Ishikawa (cell line): ENCODE measurements around the gene RYR3.

Source experiments
- CEBPB ChIP-seq: IDR thresholded peaks from 2 replicates; pipeline ENCODE4 v1.6.1; 2012
- CREB1 ChIP-seq: IDR thresholded peaks from 2 replicates; pipeline ENCODE4 v1.6.1; 2012; ENCODE audit warnings: low read depth
- EGR1 ChIP-seq: IDR thresholded peaks from 2 replicates; pipeline ENCODE4 v1.6.1; 2012
- EP300 ChIP-seq: IDR thresholded peaks from 2 replicates; pipeline ENCODE4 v1.6.1; 2012; ENCODE audit warnings: borderline replicate concordance
- FOXM1 ChIP-seq: IDR thresholded peaks from 2 replicates; pipeline ENCODE4 v1.6.1; 2012; ENCODE audit warnings: low read depth, borderline replicate concordance
- MAX ChIP-seq: IDR thresholded peaks from 2 replicates; pipeline ENCODE4 v1.6.1; 2012
- NFIC ChIP-seq: IDR thresholded peaks from 2 replicates; pipeline ENCODE4 v1.6.1; 2012
- RAD21 ChIP-seq: IDR thresholded peaks from 2 replicates; pipeline ENCODE4 v1.6.1; 2012; ENCODE audit warnings: low read depth
- REST ChIP-seq: IDR thresholded peaks from 2 replicates; pipeline ENCODE4 v1.6.1; 2012; ENCODE audit warnings: low read depth, mild to moderate bottlenecking
- TAF1 ChIP-seq: IDR thresholded peaks from 2 replicates; pipeline ENCODE4 v1.6.1; 2012; ENCODE audit warnings: low read depth, mild to moderate bottlenecking
- TCF12 ChIP-seq: IDR thresholded peaks from 2 replicates; pipeline ENCODE4 v1.6.1; 2012; ENCODE audit warnings: low read depth
- TEAD4 ChIP-seq: IDR thresholded peaks from 2 replicates; pipeline ENCODE4 v1.6.1; 2012
- USF1 ChIP-seq: IDR thresholded peaks from 2 replicates; pipeline ENCODE4 v1.6.1; 2012
- YY1 ChIP-seq: IDR thresholded peaks from 2 replicates; pipeline ENCODE4 v1.6.1; 2012; ENCODE audit warnings: low read depth
- ZBTB7A ChIP-seq: IDR thresholded peaks from 2 replicates; pipeline ENCODE4 v1.6.1; 2012; ENCODE audit warnings: low read depth

RYR3 gene

GRCh38 chr15:33330931-33331330, 20.2 kb downstream of the RYR3 start:
- TF ChIP-seq RAD21 (no peak), CREB1 (no peak), MAX (no peak), ZBTB7A (no peak), EP300 (no peak)

GRCh38 chr15:33341953-33342352, 31.2 kb downstream of the RYR3 start:
- TF ChIP-seq EP300 (no peak), NFIC (no peak), TCF12 (no peak), RAD21 (no peak), USF1 (no peak), ZBTB7A (no peak), TAF1 (no peak), REST (no peak), MAX (no peak), CREB1 (no peak), FOXM1 (no peak), TEAD4 (no peak), YY1 (no peak), EGR1 (no peak), CEBPB (no peak)

GRCh38 chr15:33343275-33343674, 32.5 kb downstream of the RYR3 start:
- TF ChIP-seq TEAD4, result no peak

- TF ChIP-seq TCF12 (no peak), USF1 (no peak), EGR1 (no peak), ZBTB7A (no peak), CEBPB (no peak), FOXM1 (no peak), TAF1 (no peak), CREB1 (no peak), NFIC (no peak), EP300 (no peak), YY1 (no peak), MAX (no peak)
Measured at GRCh38 chr15:33344111-33344510, 33.3 kb downstream of the RYR3 start.

GRCh38 chr15:33344530-33344929, 33.8 kb downstream of the RYR3 start:
- TF ChIP-seq ZBTB7A (no peak), YY1 (no peak), REST (no peak), NFIC (no peak), USF1 (no peak), TCF12 (no peak), EGR1 (no peak), FOXM1 (no peak), TAF1 (no peak), MAX (no peak), TEAD4 (no peak), EP300 (no peak), CEBPB (no peak), CREB1 (no peak), RAD21 (no peak)

GRCh38 chr15:33354411-33354810, 43.6 kb downstream of the RYR3 start:
- no peak for TF ChIP-seq NFIC
